Measurements from ENCODE around the gene SUMF1. TPM values are rescaled to one million over a fixed set of nuclear protein-coding genes. Genes with fewer than 3 reads are reported as not detected.
A peak's percentile ranks its signal among the peaks of the same experiment; 100 is the strongest.

Gene SUMF1
- polyA plus RNA-seq, 4 donors, result 36.3 to 50.9 (median 45.7) TPM

GRCh38 chr3:4419386-4419785, 47.7 kb downstream of the SUMF1 start:
- DNase-seq (ENCODE audit: low read depth in 4 of 4, low spot score in 3 of 4), result no peak

GRCh38 chr3:4418156-4418555, 48.9 kb downstream of the SUMF1 start:
- DNase-seq (ENCODE audit: low read depth in 4 of 4, low spot score in 3 of 4), result no peak

GRCh38 chr3:4417449-4417848, 49.6 kb downstream of the SUMF1 start:
- DNase-seq (ENCODE audit: low read depth in 4 of 4, low spot score in 3 of 4), result no peak

GRCh38 chr3:4416961-4417360, 50.1 kb downstream of the SUMF1 start:
- DNase-seq (ENCODE audit: low read depth in 4 of 4, low spot score in 3 of 4), result no peak

GRCh38 chr3:4416427-4416945, 50.6 kb downstream of the SUMF1 start:
- no peak for DNase-seq (ENCODE audit: low read depth in 4 of 4, low spot score in 3 of 4)

GRCh38 chr3:4413467-4413866, 53.6 kb downstream of the SUMF1 start:
- DNase-seq (ENCODE audit: low read depth in 4 of 4, low spot score in 3 of 4), result no peak

GRCh38 chr3:4411833-4412232, 55.2 kb downstream of the SUMF1 start:
- DNase-seq (ENCODE audit: low read depth in 4 of 4, low spot score in 3 of 4), result no peak

- DNase-seq (ENCODE audit: low read depth in 4 of 4, low spot score in 3 of 4), result no peak
Measured at GRCh38 chr3:4411236-4411635, 55.8 kb downstream of the SUMF1 start.

- no peak for DNase-seq (ENCODE audit: low read depth in 4 of 4, low spot score in 3 of 4)
Measured at GRCh38 chr3:4410606-4411005, 56.5 kb downstream of the SUMF1 start.

- no peak for DNase-seq (ENCODE audit: low read depth in 4 of 4, low spot score in 3 of 4)
Measured at GRCh38 chr3:4409971-4410573, 57.0 kb downstream of the SUMF1 start.

GRCh38 chr3:4409415-4409814, 57.7 kb downstream of the SUMF1 start:
- DNase-seq (ENCODE audit: low read depth in 4 of 4, low spot score in 3 of 4), result no peak

- no peak for DNase-seq (ENCODE audit: low read depth in 4 of 4, low spot score in 3 of 4)
Measured at GRCh38 chr3:4408958-4409357, 58.1 kb downstream of the SUMF1 start.

GRCh38 chr3:4407941-4408340, 59.1 kb downstream of the SUMF1 start:
- DNase-seq (ENCODE audit: low read depth in 4 of 4, low spot score in 3 of 4), result no peak

- DNase-seq (ENCODE audit: low read depth in 4 of 4, low spot score in 3 of 4), result no peak
Measured at GRCh38 chr3:4406746-4407568, 60.1 kb downstream of the SUMF1 start.

GRCh38 chr3:4404881-4405280, 62.2 kb downstream of the SUMF1 start:
- DNase-seq (ENCODE audit: low read depth in 4 of 4, low spot score in 3 of 4), result no peak

GRCh38 chr3:4401441-4401840, 65.6 kb downstream of the SUMF1 start:
- no peak for DNase-seq (ENCODE audit: low read depth in 4 of 4, low spot score in 3 of 4)

- DNase-seq (ENCODE audit: low read depth in 4 of 4, low spot score in 3 of 4), result no peak
Measured at GRCh38 chr3:4399476-4399875, 67.6 kb downstream of the SUMF1 start.

- peak in 2 of 4 donors; percentile 32 to 42 for DNase-seq (ENCODE audit: low read depth in 4 of 4, low spot score in 3 of 4)
Measured at GRCh38 chr3:4398941-4399245, 68.2 kb downstream of the SUMF1 start.

- peak in 1 of 4 donors; percentile 33 for DNase-seq (ENCODE audit: low read depth in 4 of 4, low spot score in 3 of 4)
Measured at GRCh38 chr3:4398120-4398940, 68.7 kb downstream of the SUMF1 start.

GRCh38 chr3:4397466-4397865, 69.6 kb downstream of the SUMF1 start:
- no peak for DNase-seq (ENCODE audit: low read depth in 4 of 4, low spot score in 3 of 4)

GRCh38 chr3:4396542-4396941, 70.5 kb downstream of the SUMF1 start:
- no peak for DNase-seq (ENCODE audit: low read depth in 4 of 4, low spot score in 3 of 4)

Measured in left renal pelvis (tissue), 4 donors.